HuH-7.5 (cell line): ENCODE results near the gene MAP3K19.
"Not testable (repeated sequence)": the region's sequence is repeated elsewhere in the genome, so short reads cannot be mapped to it uniquely, and the experiment has no call there.

Experiments used
- DNase-seq: peaks from one replicate; pipeline ENCODE4 v3.0.0; 2011; ENCODE audit warnings: low spot score

Gene MAP3K19, protein sequence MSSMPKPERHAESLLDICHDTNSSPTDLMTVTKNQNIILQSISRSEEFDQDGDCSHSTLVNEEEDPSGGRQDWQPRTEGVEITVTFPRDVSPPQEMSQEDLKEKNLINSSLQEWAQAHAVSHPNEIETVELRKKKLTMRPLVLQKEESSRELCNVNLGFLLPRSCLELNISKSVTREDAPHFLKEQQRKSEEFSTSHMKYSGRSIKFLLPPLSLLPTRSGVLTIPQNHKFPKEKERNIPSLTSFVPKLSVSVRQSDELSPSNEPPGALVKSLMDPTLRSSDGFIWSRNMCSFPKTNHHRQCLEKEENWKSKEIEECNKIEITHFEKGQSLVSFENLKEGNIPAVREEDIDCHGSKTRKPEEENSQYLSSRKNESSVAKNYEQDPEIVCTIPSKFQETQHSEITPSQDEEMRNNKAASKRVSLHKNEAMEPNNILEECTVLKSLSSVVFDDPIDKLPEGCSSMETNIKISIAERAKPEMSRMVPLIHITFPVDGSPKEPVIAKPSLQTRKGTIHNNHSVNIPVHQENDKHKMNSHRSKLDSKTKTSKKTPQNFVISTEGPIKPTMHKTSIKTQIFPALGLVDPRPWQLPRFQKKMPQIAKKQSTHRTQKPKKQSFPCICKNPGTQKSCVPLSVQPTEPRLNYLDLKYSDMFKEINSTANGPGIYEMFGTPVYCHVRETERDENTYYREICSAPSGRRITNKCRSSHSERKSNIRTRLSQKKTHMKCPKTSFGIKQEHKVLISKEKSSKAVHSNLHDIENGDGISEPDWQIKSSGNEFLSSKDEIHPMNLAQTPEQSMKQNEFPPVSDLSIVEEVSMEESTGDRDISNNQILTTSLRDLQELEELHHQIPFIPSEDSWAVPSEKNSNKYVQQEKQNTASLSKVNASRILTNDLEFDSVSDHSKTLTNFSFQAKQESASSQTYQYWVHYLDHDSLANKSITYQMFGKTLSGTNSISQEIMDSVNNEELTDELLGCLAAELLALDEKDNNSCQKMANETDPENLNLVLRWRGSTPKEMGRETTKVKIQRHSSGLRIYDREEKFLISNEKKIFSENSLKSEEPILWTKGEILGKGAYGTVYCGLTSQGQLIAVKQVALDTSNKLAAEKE (N-terminal part only)

DNA sequence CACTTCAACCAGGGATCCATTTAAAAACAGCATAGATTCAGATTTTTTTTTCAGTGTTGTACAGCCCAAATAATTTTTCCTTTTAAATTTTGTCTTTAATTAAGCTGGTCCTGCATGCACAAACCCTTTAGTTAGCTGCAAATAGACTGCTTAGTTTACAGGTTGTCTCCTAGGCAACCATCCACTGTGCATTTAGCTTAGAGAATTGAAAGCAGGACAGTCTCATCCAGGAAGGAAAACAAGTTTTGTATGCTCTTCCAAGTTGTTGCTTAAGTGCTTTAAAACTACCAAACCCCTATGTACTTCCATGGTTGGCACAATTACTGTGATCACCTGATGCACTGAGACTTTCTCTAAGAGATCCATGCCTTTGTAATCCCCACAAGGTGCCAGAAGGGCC is at the start of gene MAP3K19:
Gene MAP3K19, minus strand, starts transcription at position 148 of the 400 bp plus-strand sequence. CDS start 22,800 bp downstream, outside the sequence.
- no peak for DNase-seq

DNA sequence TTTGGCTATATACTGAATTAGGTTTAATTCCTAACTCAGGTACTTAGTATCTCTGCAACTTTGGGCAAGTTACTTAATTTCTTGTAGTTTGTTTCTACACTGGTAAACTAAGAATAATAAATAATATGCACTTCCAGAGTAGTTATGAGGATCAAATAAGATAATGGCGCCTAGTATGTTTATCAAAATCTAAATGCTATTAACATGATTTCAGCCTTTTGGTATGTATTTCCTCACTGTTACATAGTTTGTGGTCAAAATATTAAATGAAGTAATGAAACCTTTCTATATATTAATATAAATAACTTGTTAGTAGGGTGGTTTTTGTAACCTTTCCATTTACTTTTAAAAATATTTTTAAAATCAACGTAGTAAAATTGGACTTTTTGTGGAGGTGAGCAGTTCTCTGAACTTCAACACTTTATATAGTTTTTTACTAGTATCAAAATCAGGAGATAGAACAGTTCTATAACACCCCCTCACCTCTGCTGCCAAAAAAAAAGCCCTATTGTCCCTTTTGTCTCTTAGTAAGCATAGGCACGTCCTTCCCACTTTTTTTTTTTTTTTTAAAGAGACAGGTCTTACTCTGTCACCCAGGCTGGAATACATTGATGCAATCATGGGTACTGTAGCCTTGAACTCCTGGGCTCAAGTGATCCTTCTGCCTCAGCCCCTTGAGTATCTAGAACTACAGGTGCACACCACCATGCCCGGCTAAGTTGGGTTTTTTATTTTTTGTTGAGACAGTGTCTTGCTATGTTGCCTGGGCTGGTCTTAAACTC is 49.6 kb upstream of the MAP3K19 start:
- DNase-seq, result no peak

DNA sequence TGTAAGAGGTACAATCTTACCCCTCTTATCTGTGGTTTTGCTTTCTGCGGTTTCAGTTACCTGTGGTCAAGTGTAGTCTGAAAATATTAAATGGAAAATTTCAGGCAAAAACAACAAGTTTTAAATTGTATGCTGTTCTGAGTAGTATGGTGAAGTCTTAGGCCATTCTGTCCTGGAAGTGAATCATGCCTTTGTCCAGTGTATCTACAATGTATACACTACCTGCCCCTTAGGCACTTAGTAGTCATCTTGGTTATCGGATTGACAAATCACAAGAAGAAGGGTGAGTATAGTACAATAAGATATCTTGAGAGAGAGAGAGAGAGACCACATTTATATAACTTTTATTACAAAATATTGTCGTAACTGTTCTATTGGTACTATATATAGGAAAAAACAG is 48.3 kb upstream of the MAP3K19 start:
- no peak for DNase-seq

DNA sequence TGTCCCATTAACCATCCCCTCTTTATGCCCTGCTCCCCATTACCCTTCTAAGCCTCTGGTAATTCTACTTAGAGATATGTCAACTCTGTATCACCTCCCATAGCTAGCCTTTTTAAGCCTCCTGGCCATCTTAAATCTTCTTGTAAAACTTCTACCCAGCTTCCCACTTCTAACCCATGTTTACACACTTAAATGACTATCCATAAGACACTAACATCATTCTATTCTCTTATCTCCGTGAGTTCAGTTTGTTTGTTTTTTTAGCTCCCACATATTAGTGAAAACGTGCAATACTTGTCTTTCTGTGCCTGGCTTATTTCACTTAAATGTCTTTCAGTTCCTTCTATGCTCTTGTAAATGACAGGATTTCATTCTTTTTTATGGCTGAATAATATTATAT is 47.3 kb upstream of the MAP3K19 start:
- no peak for DNase-seq

DNA sequence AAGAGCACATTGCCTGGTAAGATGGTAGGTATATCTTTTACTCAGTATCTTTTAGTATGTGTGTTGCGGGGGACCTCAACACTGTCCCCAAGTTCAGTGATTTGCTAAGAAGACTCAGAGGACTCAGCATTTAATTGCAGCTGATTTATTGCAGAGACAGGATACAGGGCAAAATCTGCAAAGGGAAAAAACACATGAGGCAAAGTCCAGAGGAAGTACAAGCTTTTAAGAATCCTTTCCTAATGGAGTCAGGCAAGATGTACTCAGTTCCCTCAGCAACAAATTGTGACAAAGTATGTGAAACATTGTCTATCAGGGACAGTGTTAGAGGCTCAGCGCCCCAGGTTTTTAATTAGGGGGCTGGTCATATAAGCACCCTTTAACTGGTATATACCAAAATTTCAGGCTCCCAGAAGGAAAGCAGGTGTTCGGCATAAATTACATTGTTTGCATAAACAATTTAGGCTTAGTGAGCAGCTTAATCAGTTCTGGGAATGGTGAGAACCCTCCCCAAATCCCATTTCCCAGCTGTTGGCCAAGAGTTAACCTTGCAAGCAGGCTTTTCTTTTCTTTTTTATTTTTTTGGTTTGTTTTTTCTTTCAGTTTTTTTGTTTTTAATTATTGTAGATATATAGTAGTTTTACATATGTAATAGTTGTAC is 46.6 kb upstream of the MAP3K19 start:
- no peak for DNase-seq

DNA sequence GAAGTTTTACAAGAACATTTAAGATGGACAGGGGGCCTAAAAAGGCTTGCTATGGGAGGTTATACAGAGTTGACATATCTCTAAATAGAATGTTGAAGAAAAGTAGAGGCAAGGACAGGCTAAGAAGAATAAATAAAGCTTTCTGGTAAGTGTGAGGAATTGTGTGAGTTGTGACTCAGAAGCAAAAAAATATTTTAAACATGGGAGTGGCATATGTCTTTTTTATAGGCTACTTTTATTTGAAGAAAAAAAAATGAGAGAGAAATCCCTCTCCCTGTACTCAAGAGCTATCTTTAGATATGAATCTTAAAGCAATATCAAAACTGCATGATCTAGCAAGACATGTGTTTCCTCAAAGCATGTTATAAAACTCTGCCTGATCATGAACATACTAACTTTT is 45.9 kb upstream of the MAP3K19 start:
- no peak for DNase-seq

DNA sequence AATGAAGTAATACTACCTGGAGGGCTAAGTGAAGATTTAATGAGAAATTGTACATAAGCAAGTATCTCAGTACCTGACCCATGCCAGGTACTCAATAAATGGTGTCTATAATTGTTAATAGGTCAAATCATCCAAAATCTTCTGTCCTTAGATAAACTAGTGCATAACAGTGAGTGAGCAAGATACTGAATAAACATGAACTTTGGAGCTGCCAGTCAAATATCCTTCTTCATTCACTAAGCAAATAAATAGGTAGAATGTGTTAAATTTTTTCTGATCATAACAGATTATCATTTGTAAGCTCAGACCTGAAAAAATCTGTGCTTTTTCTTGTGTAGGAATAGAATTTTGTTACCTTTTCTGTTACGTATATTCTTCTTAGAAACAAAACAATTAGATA is 44.4 kb upstream of the MAP3K19 start:
- DNase-seq, result peak; percentile 23

DNA sequence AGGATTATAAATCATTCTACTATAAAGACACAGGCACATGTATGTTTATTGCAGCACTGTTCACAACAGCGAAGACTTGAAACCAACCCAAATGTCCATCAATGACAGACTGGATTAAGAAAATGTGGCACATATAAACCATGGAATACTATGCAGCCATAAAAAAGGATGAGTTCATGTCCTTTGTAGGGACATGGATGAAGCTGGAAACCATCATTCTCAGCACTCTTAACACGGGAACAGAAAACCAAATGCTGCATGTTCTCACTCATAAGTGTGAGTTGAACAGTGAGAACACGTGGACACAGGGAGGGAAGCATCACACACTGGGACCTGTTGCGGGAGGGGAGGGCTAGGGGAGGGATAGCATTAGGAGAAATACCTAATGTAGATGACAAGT is 42.4 kb upstream of the MAP3K19 start:
- not testable (repeated sequence) for DNase-seq

DNA sequence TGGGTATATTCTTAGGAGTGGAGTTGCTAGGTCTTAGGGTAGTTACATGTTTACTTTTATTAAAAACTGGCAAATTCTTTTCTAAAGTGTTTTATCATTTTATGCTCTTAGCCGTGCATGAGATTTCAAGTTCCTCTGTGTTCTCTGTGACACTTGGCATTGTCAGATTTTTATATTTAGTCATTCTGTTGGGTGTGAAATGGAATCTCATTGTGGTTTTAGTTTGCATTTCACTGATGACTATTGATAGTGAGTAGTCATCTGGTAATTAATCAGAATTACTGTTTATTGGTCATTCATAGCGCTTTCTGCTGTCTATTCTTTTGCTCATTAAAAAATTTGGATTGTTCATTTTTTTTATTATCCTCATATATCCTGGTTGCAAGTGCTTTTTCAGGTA is 39.0 kb upstream of the MAP3K19 start:
- no peak for DNase-seq

DNA sequence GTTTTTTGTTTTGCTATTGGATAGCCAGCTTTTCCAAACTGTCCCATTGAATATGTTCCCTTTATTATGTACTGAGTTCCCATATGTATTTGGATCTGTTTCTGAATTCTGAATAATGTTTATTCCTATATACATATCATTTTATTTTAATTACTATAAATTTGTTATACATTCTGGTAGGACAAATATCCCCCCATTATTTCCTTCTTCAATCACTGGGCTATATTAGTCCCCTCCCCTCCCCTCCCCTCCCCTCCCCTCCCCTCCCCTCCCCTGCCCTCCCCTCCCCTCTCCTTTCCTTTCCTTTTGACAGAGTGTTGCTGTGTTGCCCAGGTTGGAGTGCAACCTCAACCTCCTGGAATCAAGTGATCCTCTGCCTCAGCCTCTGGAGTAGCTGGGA is 31.2 kb upstream of the MAP3K19 start:
- DNase-seq, result no peak

DNA sequence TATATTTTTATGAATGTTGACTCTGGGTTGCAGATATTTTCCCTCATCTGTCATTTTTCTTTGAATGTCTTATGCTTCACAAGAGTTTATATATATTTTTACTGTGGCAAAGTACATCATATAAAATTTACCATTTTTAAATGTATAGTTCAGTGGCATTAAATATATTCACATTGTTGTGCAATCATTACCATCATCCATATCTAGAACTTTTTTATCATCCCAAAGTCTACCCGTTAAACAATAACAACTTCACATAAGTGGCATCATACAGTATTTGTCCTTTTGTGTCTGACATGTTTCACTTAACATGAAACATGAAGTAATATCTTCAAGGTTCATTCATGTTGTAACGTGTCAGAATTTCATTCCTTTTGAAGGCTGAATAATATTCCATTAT is 29.3 kb upstream of the MAP3K19 start:
- no peak for DNase-seq

DNA sequence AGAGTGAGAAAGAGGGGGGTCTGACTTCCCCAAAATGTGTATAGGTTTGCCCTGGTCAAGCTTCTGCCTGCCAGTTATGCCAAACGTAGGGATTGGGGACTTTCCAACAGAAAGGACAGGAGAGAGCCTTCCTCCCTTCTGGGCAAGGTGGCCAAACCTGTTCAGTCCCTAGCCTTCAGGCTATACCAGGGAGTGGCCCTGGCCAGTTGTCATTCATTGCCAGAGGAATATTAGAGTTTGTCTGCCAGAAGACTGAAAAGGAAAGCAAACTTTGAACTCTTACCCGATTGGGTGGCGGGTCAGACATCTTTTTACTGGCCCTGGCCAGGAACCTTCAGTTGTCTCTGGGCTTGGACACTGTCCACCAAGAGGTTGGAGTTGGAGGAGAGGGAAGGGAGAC is 27.0 kb upstream of the MAP3K19 start:
- no peak for DNase-seq

DNA sequence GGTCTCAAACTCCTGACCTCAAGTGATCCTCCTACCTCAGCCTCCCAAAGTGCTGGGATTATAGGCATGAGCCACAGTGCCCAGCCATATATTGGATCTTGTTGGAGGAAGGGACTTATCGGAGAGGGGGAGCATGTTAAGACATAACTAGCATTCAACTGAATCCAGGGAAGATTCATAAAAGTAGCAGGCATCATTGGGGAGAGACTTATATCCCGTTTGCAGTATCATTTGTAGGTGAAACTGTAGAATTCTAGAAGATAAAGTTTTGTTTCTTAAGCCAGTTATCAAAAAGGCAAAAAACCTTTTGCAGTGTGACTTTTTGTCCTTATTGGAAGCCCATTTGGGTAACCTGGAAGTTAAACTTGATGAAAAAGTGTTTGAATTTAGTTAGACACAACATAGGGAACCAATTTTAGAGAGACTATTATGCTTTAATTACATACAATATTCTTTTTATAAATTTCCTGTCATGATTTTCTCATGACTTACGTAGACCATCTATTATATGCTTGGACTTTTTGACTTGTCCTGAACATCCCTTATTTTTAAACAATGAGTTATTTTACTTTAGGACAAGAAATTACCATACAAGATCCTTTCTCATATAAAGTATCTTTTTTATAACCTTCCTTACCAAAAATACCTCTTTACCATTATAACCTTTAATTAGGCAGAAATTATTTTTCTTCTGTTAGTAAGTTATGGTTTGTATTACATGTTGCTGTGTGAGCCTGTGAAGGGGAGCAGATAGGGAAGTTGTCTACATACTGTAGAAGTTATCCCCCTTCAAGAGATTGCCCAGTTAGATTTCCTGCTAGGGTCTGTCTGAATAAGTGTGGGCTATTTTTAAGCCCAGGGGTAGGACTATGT is 25.1 kb upstream of the MAP3K19 start:
- DNase-seq, result no peak

DNA sequence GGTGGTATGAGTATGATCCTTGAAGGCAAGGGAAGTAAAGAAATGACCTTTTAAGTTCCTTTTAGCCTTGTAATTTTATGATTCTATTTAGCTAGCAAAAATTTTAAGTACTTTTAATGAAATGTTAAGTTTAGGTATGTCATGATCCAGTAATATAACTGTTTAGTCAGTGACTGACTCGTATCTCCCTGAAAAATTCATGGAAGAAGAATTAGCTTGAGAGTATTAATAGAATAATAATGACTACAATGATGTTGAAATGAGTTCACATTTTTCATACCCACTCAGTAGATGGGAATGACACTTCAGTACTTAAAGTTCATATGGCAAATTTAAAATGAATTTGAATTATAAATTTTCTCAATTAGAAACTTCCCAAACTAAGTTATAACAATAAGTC is 19.5 kb upstream of the MAP3K19 start:
- no peak for DNase-seq

DNA sequence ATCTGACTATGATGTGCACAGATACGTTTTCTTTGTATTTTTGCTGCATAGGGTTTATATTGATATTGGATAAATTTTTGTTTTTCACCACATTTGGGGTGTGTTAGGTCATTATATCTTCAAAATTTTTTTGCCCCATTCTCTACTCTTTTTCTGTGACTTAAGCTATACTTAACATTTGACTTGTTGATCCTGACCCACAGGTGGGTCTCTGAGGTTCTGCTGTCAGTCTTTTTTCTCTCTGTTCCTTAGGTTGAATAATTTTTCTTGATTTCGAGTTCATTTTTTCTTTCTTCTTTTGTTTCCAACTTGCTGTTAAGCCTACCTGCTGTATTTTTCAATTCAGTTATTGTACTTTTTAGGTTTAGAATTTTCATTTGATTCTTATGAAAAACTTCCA is 16.9 kb upstream of the MAP3K19 start:
- no peak for DNase-seq

DNA sequence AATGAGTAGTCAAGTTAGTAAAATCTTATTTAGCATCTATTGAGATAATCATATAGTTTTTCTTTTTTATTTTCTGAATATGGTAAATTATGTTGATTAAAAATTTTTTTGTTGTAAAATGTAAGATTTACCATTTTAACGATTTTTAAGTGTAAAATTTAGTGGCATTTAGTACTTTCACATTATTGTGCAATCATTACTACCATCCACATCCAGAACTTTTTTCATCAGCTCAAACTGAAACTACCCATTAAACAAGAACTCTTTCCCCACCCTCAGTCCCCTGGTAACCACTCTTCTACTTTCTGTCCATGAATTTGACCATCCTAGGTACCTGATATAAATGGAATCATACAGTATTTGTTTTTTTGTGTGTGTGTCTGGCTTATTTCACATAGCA is 16.0 kb upstream of the MAP3K19 start:
- DNase-seq, result no peak

DNA sequence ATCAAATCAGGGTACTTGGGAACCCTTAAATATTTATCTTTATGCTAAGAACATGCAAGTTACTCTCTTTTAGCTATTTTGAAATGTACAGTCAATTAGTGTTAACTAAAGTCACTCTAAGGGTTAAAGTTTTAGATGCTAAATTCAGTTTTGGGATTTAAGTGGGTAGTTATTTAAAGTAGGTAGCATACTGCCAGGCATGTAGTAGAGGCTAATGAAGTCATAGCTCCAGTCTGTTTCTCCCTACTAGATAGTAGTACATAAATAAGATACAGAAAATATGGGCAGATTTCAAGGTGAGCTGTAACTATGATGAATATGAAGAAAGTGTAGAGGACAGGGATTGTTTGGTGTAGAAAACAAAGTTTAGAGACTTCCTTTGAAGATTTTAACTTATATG is 12.3 kb upstream of the MAP3K19 start:
- DNase-seq, result no peak

DNA sequence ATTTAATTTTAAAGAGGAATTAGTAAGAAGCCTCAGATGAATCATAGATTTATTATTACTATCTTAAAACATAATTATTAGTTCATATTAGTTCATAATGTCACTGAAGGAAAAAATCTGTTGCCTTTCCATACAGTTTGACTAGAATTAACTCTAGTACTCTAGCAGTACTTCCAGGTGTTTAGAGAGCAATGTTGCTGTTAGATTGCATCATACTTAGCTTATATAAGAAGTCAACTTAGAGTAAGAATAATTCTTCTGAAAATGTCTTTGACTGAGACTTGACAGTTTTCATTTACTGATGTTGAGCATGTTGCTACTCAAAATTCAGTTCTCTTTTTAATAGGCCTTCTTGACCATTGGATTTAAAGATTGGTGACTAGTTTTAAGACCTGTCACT is 9.5 kb upstream of the MAP3K19 start:
- DNase-seq, result no peak

DNA sequence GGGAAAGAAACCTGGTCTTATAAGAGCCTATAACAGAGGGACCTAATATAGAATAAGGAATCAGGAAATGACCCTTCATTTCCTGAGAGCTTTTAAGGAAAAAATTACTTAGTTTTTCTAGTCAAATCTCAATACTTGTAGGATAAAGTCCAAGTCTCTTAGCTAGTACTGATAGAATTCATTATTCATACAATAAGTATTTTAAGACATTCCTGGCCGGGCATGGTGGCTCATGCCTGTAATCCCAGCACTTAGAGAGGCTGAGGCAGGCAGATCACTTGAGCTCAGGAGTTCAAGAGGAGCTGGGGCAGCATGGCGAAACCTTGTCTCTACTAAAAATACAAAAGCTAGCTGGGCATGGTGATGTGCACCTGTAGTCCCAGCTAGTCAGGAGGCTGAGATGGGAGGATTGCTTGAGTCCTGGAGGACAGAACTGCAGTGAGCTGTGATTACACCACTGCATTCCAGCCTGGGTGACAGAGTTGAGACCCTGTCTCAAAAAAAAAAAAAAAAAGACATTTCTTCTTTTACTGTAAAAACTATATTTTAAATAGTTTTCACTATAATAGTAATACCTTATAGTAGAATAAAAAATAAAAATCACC is 8.0 kb upstream of the MAP3K19 start:
- DNase-seq, result no peak

DNA sequence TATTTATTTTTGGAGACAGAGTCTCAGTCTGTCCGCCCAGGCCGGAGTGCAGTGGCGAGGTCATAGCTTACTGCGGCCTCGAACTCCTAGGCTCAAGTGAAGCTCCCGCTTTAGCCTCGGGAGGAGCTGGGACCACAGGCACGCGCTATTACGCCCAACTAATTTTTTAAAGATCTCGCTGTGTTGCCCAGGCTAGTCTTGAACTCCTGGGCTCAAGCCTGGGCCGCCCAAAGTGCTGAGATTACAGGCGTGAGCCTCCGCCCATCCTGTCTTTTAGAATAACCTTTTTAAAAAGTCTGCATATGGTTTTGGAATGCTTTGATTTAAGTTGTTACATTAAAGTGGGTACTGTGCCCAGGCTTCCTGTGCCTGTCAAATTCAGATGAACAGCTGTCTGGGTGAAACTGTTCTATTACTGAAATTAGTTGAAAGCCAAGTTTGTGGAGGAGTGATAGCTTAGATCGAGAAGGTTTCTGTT is 5.8 kb upstream of the MAP3K19 start:
- DNase-seq, result no peak
